Breast epithelium (tissue), 3 donors: ENCODE results near the gene BTN3A1.
"Not testable (repeated sequence)": the region's sequence is repeated elsewhere in the genome, so short reads cannot be mapped to it uniquely, and the experiment has no call there.

Experiments used
- POLR2AphosphoS5 ChIP-seq, 3 donors: sonication (generic); formaldehyde crosslinking; IDR thresholded peaks; one replicate each; pipeline ENCODE4 v1.6.1; 2017; ENCODE audit warnings: antibody characterized with exemption in 3 of 3
- TF ChIP-seq, protein P1 (sequence below), 3 donors: fragments of 450-650 bp; IDR thresholded peaks; one replicate each; pipeline ENCODE4 v1.5.1; 2016 to 2017; ENCODE audit warnings: antibody characterized with exemption in 3 of 3, mild to moderate bottlenecking in 3 of 3, moderate library complexity in 3 of 3

DNA sequence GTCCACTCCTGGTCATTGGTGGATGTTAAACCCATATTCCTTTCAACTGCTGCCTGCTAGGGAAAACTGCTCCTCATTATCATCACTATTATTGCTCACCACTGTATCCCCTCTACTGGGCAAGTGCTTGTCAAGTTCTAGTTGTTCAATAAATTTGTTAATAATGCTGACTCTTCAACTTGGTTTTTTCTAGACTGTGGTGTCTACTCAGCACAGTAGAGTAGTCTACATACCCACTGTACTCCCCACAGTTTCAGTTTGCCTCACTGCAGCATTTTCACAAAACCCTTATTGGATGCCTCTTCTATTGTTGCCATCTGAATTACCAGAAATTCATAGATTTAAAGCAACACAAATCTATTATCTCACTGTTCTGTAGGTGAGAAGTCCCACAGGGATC is 23.9 kb upstream of the BTN3A1 start:
- not testable (repeated sequence) for TF ChIP-seq POLR2AphosphoS5 (IDR thresholded peaks at IDR 0.05)
- TF ChIP-seq, protein P1, sequence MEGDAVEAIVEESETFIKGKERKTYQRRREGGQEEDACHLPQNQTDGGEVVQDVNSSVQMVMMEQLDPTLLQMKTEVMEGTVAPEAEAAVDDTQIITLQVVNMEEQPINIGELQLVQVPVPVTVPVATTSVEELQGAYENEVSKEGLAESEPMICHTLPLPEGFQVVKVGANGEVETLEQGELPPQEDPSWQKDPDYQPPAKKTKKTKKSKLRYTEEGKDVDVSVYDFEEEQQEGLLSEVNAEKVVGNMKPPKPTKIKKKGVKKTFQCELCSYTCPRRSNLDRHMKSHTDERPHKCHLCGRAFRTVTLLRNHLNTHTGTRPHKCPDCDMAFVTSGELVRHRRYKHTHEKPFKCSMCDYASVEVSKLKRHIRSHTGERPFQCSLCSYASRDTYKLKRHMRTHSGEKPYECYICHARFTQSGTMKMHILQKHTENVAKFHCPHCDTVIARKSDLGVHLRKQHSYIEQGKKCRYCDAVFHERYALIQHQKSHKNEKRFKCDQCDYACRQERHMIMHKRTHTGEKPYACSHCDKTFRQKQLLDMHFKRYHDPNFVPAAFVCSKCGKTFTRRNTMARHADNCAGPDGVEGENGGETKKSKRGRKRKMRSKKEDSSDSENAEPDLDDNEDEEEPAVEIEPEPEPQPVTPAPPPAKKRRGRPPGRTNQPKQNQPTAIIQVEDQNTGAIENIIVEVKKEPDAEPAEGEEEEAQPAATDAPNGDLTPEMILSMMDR (IDR thresholded peaks at IDR 0.05): not testable (repeated sequence)
